GM12873 (cell line): Measurements from ENCODE around the gene NECAB2.
A peak's percentile ranks its signal among the peaks of the same experiment; 100 is the strongest.

Experiments used
- TF ChIP-seq, protein P1 (sequence below): IDR thresholded peaks from 2 replicates; pipeline ENCODE4 v1.5.1; 2012; ENCODE audit warnings: low read depth, mild to moderate bottlenecking, moderate library complexity, low read length, control low read depth; ENCODE audit not compliant: insufficient read depth; ENCODE audit errors: missing control alignments

Gene NECAB2

DNA sequence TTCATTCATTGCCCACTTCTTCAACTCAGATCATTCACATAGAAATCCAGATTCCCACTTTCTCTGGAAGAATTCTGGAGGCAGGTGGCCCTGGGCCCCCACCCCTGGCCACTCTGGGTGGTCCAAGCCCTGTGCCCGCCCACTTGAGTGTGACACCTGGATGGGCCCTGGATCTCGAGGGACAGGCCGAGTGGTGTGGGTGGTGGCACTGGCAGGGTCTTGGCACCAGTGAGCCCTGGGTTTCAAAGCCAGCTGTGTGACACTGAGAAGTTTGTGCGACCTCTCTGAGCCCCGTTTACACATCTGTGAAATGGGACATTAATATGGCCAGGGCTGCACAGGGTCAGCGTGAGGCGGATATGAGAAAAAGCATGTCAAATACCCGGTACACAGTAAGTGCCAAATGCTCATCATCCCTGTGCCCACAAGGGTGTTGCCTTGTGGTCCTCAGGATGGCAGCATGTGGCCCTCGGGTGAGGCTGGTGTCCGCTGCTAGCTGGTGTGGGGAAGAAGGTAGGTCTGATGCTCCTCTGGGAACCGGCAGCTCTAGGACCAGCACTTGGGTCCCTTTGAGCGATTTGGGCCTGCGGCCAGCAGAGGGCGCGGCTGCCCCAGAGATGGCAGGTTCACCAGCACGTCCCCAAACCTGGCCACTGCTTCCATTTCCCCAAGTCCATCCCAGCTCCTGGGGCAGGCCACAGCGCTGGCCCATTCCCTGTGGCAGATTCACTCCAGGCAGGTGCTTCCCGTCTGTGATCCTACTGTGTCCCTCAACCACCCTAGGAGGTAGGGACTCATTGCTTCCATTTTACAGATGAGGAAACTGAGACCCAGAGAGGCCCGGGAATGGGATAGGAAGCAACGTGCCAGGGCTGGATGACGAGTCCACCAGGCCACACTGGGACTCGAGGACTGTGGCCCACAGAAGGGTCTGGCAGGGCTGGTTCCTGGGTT is 11.4 kb upstream of the NECAB2 start:
- TF ChIP-seq, protein P1, sequence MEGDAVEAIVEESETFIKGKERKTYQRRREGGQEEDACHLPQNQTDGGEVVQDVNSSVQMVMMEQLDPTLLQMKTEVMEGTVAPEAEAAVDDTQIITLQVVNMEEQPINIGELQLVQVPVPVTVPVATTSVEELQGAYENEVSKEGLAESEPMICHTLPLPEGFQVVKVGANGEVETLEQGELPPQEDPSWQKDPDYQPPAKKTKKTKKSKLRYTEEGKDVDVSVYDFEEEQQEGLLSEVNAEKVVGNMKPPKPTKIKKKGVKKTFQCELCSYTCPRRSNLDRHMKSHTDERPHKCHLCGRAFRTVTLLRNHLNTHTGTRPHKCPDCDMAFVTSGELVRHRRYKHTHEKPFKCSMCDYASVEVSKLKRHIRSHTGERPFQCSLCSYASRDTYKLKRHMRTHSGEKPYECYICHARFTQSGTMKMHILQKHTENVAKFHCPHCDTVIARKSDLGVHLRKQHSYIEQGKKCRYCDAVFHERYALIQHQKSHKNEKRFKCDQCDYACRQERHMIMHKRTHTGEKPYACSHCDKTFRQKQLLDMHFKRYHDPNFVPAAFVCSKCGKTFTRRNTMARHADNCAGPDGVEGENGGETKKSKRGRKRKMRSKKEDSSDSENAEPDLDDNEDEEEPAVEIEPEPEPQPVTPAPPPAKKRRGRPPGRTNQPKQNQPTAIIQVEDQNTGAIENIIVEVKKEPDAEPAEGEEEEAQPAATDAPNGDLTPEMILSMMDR = peak; percentile 99

DNA sequence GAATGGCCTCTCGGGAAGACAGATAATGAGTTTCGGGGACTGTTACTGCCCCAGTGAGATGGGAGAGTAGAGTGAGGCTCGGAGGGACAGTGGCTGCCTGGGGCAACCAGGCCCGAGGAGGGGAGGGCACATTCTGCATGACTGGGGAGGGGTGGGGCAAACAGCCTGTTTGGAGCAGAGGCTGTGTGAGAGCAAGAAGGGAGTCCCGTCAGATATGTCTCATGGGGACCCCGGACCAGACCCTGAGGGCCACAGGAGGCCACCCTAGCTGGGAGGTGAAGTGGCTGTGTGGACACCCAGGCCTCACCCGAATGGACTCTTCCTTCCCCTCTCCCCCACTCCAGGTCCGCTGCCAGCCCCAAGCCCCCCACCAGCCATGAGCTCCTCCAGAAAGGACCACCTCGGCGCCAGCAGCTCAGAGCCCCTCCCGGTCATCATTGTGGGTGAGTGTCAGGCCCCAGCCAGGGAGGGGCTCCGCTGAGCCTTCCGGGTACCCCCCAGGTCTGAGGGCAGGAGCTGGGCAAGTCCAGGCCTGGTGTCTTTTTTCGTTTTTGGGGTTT is 10.7 kb upstream of the NECAB2 start:
- TF ChIP-seq, protein P1 = no peak

DNA sequence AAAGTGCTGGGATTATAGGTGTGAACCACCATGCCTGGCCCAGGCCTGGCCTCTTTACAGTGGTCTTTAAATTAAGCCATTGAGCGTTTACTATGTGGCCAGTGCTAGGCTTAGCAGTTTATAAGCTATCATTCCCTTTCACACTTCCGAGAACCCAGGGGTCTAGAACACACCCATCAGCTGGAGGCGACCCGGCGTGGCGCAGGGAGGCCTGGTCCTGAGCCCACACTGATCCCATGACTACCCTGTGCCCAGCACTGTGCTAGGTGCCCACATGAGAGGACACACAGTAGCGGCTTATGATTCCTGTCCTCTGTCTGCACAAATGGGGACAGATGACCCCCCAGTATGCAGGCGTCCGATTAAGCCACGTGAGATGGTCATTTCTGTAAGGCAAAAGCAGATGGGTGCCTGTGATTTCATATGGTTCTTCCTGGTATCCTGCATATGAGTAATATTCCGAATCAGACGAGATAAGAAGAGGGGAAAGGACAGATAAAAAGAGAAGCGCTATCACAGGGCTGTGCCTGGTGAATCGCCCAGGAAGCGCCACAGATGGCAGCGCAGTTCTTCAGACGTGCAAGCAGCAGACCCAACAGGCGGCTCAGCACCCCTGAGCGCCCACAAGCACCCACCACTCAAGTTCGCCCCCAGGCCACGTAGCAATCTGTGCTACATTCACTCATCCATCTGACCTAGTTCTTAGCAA is 9.8 kb upstream of the NECAB2 start:
- TF ChIP-seq, protein P1 = no peak

DNA sequence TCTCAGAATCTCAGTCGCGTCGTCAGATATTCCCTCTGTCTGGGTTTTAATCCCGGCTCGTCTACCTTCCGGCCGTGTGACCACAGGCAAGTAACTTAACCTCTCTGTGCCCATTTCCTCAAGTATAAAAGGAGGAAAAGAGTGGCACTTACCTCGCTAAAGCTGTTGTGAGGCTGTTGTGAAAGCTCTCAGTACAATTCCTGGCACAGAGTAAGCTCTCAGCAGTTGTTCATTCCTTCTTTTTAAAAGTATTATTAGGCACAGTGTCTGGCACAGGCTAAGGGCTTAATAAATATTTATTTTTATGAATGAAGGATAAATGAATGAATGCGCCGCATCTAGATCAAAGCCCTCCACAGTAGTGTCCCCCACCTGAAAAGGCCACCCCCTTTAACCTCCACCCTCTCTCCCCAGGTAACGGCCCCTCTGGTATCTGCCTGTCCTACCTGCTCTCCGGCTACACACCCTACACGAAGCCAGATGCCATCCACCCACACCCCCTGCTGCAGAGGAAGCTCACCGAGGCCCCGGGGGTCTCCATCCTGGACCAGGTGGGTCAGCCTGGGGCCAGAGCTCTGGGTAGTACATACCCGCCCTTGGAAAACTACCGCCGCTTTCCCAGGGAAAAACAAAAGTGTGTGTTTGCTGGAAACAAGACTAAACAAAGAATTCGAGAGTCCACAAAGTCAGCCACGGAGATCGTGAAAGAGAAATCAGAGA is 9.0 kb upstream of the NECAB2 start:
- TF ChIP-seq, protein P1 = no peak

DNA sequence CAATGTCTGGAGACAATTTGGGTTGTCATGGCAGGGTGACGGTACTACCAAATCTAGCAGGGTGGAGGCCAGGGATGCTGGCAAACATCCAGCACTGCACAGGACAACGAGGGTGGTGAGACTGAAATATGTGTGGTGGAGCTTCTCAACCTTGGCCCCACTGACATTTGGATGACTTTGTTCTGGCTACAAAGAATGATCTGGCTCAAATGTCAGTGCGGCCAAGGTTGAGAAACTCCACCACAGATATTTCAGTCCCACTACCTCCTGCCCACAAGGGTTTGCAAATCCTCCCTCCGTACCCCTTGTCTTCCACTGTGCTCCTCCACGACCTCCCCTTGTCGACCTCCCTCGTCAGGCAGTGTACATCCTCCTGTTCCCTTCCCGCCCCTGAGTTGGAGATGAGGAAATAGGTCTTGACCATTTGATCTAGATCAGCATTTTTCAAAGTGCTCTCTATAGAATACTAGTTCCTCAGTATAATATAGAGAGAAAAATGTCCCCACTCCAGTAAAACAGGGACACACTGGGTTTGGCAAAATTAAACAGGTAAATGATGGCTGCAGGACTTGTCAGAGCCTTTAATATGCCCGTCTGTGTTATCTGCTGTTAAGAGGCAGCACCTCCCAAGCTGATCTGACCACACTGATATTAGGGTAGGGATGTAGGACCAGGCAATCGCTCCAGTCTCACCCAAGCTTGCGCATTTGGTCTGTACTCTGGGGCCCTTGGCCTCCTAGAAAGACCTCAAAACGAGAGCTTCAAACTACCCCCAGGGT is 8.2 kb upstream of the NECAB2 start:
- TF ChIP-seq, protein P1 = no peak

DNA sequence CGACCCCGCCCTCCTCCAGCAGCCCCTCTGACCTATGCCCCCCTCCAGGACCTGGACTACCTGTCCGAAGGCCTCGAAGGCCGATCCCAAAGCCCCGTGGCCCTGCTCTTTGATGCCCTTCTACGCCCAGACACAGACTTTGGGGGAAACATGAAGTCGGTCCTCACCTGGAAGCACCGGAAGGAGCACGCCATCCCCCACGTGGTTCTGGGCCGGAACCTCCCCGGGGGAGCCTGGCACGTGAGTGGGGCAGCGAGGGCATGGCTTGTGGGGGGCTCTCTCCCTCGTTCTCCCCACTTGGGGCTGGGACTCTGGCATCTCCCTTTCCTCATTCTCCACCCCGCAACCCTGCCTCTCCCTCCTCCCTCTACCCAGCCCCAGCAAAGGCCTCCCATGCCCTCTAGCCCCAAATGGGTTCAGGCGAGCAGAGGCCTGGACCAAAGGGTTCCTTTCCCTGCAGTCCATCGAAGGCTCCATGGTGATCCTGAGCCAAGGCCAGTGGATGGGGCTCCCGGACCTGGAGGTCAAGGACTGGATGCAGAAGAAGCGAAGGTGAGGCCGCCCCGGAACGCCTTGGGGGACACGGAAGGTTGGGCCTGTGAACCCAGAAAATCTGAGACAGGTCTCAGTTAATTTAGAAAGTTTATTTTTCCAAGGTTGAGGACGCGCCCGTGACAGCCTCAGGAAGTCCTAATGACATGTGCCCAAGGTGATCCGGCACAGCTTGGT is 7.4 kb upstream of the NECAB2 start:
- TF ChIP-seq, protein P1 = no peak
